Smooth muscle cell (in vitro differentiated cells): ENCODE data around the gene C19orf81. TPM values are rescaled to one million over a fixed set of nuclear protein-coding genes. Genes with fewer than 3 reads are reported as not detected.

Source experiments
- DNase-seq: peaks from one replicate; lab custom pipeline; 2025; ENCODE audit not compliant: unreplicated experiment; lab: John Stamatoyannopoulos, UW
- H2AFZ ChIP-seq: fragments of 200-600 bp; sonication (generic); 2 replicates; pipeline ENCODE4 v1.6.0; 2016; ENCODE audit warnings: antibody characterized with exemption, low read depth, mild to moderate bottlenecking
- H3F3A ChIP-seq: fragments of 200-600 bp; sonication (generic); 2 replicates; pipeline ENCODE4 v1.6.0; 2017; ENCODE audit warnings: antibody characterized with exemption, low read depth
- H3K27ac ChIP-seq: fragments of 200-600 bp; sonication (generic); 2 replicates; pipeline ENCODE4 v1.5.1; 2016; ENCODE audit warnings: low read depth, mild to moderate bottlenecking
- H3K27me3 ChIP-seq: fragments of 200-600 bp; sonication (generic); 2 replicates; pipeline ENCODE4 v1.6.1; 2016; ENCODE audit warnings: low read depth, mild to moderate bottlenecking
- H3K36me3 ChIP-seq: fragments of 200-600 bp; sonication (generic); 2 replicates; pipeline ENCODE4 v1.5.1; 2016; ENCODE audit warnings: low read depth
- H3K4me1 ChIP-seq: fragments of 200-600 bp; sonication (generic); 2 replicates; pipeline ENCODE4 v1.5.1; 2016; ENCODE audit warnings: low read depth
- H3K4me2 ChIP-seq: fragments of 200-600 bp; sonication (generic); 2 replicates; pipeline ENCODE4 v1.6.0; 2016; ENCODE audit warnings: mild to moderate bottlenecking
- H3K4me3 ChIP-seq: fragments of 200-600 bp; sonication (generic); 2 replicates; pipeline ENCODE4 v1.5.1; 2016; ENCODE audit warnings: mild to moderate bottlenecking
- H3K79me2 ChIP-seq: fragments of 200-600 bp; sonication (generic); 2 replicates; pipeline ENCODE4 v1.6.0; 2016; ENCODE audit warnings: low read depth, mild to moderate bottlenecking
- H3K9ac ChIP-seq: fragments of 200-600 bp; sonication (generic); 2 replicates; pipeline ENCODE4 v1.6.0; 2016; ENCODE audit warnings: low read depth
- H3K9me3 ChIP-seq: fragments of 200-600 bp; sonication (generic); replicated peaks from 2 replicates; pipeline ENCODE4 v1.5.1; 2016; ENCODE audit warnings: low read depth
- H4K20me1 ChIP-seq: fragments of 200-600 bp; sonication (generic); 2 replicates; pipeline ENCODE4 v1.6.0; 2016; ENCODE audit warnings: low read depth
- CTCF ChIP-seq: fragments of 200-600 bp; sonication (generic); IDR thresholded peaks from 2 replicates; pipeline ENCODE4 v1.5.1; 2017; ENCODE audit warnings: borderline replicate concordance, mild to moderate bottlenecking, antibody characterized with exemption; ENCODE audit not compliant: insufficient read depth, poor library complexity, severe bottlenecking
- WGBS: methylation state at CpG from one replicate; pipeline ENCODE4 v1.1.7; 2016; ENCODE audit warnings: low lambda C conversion rate; 5-methylcytosine and 5-hydroxymethylcytosine counted together
- polyA plus RNA-seq: library from polyadenylated mRNA; unstranded; fragments of >200 nt; fragmentation: Nextera tagmentation; extraction: Ambion mirVana; gene quantifications from 2 replicates; pipeline ENCODE4 v1.2.1, GENCODE V29; 2016
- total RNA-seq: library from RNA; depleted of rRNA; stranded (reverse); fragments of >200 nt; gene quantifications from 2 replicates; pipeline ENCODE4 v1.2.3, GENCODE V29; 2014

C19orf81 gene
- total and polyA plus RNA-seq, 2 experiments from 2014 or later = 1.7 to 13.5 TPM

DNA sequence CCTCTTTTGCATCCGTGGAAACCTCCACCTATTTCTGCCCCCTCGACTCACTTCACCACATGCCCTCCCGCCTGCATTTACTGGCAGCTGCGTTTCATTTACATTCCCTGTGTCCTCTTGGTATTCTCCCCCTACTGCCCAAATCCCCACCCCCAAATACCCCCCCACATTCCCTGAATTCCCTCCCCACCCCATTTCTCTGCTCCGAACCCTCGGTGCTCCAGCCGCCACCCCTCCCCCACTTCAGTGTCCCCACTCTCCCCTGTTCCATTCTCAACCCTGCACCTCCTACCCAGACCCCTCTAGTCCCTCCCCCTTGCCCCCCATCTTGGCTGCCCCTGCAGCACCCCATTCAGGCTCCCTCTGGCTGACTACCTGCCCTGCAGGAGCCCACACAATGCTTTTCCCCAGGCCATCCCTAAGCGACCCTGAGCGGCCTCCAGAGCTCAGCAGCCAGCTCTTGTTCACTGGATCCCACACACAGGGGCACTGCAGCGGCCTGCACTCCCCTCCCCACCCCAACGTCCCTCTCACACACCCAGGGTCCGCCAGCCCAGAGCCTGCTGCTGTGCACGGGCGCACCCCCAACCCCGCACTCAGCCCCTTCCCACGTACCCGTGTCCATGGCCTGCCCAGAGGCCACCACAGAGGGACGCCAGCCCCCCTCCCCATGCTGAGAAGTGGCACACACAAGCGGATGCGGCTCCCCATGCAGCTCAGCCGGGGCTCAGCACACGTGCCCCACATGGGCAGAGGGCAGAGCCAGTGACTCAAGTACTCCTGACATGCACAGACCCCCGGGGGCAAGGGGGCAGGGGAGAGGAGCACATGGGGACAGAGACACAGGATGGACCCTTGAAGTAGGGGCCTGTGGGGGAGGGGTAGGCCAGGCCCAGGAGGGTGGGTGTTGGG is 44.1 kb downstream of the C19orf81 start:
- no peaks in the 10 kb centered on the region for H3K9me3 ChIP-seq
- 30% methylated on average over 19 of the region's 23 CpGs for WGBS
- H3K4me3 ChIP-seq = no peak overlapping the region

DNA sequence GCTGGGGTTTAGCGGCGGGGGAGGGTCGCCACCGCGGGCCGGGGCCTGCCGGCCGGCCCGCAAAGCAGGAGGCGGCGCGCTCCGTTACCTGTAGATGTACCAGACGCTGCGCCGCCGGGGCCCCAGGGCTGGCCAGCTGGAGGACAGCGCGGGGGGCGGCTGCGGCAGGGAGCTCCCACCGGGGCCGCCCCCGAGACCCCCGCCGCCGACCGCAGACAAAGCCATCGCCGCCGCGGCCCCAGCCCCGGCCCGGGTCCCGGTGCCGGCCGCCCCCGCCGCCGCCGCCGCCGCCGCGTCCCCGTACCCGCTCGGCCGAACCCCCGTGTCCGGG is 45.5 kb downstream of the C19orf81 start:
- H3K27me3 ChIP-seq = peaks cover 91% of the 10 kb centered on the region
- no peak for DNase-seq

More for the DNA sequence above, 44.1 kb downstream of the C19orf81 start:
- Histone ChIP-seq H3K36me3 (no peaks in the 10 kb centered on the region), H4K20me1 (peaks cover 15% of the 10 kb centered on the region), H2AFZ (no peak overlapping the region), H3K4me2 (no peak overlapping the region), H3K79me2 (no peaks in the 10 kb centered on the region), H3K27me3 (peaks cover 91% of the 10 kb centered on the region), H3K4me1 (no peaks in the 10 kb centered on the region), H3K9ac (no peak overlapping the region), H3F3A (no peaks in the 10 kb centered on the region), H3K27ac (no peak overlapping the region)
- TF ChIP-seq CTCF = no peak
- no peak for DNase-seq

GRCh38 chr19:50695251-50696093 is 46.2 kb downstream of the C19orf81 start:
- H2AFZ ChIP-seq = no peak overlapping the region
- no peaks in the 10 kb centered on the region for H3K79me2 ChIP-seq
- no peaks in the 10 kb centered on the region for H3K9me3 ChIP-seq
- WGBS = 10% methylated on average over 40 of the region's 81 CpGs
- no peak for DNase-seq
- no peak overlapping the region for H3K9ac ChIP-seq
- H3K4me1 ChIP-seq = no peaks in the 10 kb centered on the region
- no peak overlapping the region for H3K4me3 ChIP-seq
- no peaks in the 10 kb centered on the region for H3K36me3 ChIP-seq
- no peak for TF ChIP-seq CTCF
- peaks cover 15% of the 10 kb centered on the region for H4K20me1 ChIP-seq
- no peak overlapping the region for H3K27ac ChIP-seq
- H3K4me2 ChIP-seq = no peak overlapping the region
- no peaks in the 10 kb centered on the region for H3F3A ChIP-seq
- H3K27me3 ChIP-seq = peaks cover 86% of the 10 kb centered on the region

More for the DNA sequence above, 45.5 kb downstream of the C19orf81 start:
- no peak overlapping the region for H3K4me3 ChIP-seq
- no peaks in the 10 kb centered on the region for H3K36me3 ChIP-seq
- 0% methylated on average over 12 of the region's 51 CpGs for WGBS
- H2AFZ ChIP-seq = no peak overlapping the region
- TF ChIP-seq CTCF = no peak
- H3K4me2 ChIP-seq = no peak overlapping the region
- peaks cover 15% of the 10 kb centered on the region for H4K20me1 ChIP-seq
- H3K9ac ChIP-seq = no peak overlapping the region
- H3K4me1 ChIP-seq = no peaks in the 10 kb centered on the region
- H3K9me3 ChIP-seq = no peaks in the 10 kb centered on the region
- H3K27ac ChIP-seq = no peak overlapping the region
- H3K79me2 ChIP-seq = no peaks in the 10 kb centered on the region
- H3F3A ChIP-seq = no peaks in the 10 kb centered on the region
